Ureter (tissue), 1 donor: ENCODE data around the gene BABAM2. TPM values are rescaled to one million over a fixed set of nuclear protein-coding genes. Genes with fewer than 3 reads are reported as not detected.

Source experiments
- DNase-seq: peaks from one replicate; pipeline ENCODE4 v3.0.0-alpha.2; 2020; ENCODE audit warnings: low spot score
- total RNA-seq: library from RNA; stranded (reverse); gene quantifications from one replicate; pipeline ENCODE4 v1.2.4, GENCODE V29; 2023
- donor health status: DM: yes; HTN: yes; CAD: no.

Gene BABAM2
- total RNA-seq, 1 donor from 2014 or later: 76.3 TPM

DNA sequence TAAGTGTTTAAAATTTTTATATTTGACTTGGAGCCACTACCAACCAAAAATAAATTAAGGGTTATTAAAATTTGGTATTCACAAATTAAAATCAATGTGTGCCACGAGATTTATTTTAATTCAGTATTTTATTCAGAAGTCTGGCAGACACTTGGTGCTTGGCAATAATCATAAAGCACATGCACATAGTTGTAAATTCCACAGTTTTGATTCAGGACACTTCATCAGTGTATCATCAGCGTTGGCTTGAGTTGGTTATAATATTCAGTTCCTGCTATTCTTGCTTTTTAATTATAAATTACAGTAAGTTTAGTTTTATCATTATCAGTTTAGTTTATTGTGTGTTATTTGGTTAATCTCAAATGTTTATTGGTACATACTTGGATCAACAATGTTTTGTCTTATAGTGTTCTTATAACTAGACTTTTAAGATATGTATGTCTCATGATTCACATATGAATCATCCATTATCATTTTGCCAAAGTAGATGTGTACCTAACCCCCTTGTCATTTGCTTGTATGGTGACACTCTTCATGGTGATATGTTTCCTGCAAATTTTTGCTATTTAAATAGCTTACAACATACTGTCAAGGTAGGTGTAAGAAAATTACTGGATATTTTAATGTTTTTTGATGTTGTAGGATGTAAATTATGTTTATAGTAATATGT, 237.9 kb downstream of the BABAM2 start:
- DNase-seq: no peak

DNA sequence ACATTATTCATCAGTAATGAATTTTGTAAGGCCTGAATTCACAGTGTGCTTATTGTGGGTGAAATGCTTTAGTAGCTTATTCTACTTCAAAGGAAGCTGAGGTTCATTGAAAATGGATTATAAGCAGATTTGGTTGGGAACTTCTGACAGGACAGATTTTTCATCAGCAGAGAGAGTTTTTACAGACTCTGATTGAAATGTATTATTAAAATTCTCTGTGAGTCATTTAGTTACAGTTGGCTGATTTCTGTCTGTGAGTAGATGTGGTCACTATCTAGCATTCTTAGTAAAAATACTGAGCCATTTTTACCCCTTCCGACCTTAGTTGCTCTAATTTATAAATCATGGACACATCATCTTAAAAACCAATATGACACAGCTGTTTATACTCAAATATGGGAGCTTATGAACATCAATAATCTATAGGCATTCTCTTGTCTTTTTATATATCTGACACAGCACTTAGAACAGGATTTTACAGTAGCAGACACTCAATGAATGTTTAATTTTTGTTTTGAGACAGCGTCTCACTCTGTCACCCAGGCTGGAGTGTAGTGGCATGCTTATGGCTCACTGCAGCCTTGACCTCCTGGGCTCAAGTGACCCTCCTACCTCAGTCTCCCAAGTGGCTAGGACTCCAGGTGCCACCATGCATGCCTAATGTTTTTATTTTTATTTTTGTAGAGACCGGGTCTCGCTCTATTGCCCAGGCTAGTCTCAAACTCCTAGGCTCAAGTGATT, 239.6 kb downstream of the BABAM2 start:
- no peak for DNase-seq

DNA sequence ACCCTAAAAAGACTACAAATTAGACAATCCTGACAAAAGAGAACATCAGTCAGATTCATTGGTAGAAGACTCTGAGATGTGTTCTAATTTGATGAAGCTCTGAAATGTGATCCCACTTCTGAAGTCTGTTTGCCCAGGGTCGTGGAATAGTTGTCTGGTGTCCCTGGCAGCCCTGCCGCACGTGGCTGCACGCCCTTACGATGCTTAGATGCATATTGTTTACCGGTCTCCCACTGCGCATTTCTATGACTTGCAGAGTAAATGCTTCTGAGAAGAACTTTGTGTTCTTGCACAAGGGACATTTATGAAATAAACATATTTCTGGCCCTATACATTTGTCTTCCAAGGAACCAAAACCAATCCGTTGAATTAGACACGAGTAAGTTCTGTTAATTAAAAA, 243.2 kb downstream of the BABAM2 start:
- no peak for DNase-seq

DNA sequence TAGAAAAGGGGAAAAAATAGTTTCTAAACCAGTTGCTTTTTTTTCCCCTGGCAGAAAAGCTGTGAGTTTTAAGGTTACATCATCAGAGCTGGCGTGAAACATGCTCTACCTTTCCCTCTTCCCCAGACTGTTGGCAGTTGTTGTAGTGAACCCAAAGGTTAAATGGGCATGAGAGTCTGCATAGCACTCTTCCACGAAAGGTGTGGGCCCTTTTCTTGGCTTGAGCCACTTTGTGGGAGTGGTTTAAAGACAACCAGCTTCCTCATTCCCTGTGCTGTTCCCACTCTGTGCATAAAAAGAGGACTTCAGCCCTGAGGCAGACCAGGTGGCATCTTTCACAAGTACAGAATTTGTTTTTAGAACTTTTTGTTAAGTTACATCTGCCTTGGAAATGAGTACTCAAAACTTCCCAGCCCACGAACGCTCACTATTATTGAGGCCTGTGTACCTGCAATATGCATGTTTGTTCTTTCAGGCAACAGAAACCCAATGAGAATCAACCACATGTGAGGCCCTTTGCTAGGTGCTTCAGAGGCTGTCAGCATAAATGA, 243.8 kb downstream of the BABAM2 start:
- peak; percentile 49 for DNase-seq

DNA sequence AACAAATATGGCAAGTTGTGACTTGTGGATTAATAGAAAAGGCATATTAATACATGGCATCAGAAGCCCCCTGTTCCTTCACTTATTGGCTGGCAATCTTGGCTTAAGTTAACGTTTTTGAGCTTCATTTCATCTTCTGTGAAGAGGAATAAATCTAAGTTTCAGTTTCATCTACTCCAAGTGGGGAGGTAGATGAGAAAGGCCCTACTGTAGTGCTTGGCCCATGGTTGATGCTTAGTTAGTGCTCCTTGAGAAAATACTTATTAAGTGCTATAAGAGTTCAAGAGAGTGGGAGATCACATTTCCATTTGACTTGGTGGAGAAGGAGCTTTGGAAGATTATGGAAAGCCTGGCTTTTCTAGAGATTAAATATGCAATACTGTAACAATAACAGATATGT, 244.3 kb downstream of the BABAM2 start:
- no peak for DNase-seq

DNA sequence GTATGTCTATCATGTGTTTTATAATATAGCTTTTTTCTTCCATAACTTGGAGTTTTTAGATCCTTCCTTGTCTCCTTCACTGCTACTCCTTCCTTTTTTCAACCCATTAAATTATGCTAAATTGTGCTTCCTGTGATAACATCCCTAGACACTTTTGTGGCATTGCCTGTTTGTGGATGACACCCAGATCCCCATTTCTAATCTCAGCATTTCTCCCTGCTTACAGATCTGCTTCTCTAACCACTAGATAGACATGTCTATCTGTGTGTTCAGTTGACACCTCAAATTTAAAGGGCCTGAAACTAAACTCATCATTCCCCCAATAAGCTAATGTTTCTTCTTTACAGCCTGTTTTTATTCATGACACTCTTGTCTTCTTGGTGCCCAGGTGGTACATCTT, 244.8 kb downstream of the BABAM2 start:
- DNase-seq: no peak

DNA sequence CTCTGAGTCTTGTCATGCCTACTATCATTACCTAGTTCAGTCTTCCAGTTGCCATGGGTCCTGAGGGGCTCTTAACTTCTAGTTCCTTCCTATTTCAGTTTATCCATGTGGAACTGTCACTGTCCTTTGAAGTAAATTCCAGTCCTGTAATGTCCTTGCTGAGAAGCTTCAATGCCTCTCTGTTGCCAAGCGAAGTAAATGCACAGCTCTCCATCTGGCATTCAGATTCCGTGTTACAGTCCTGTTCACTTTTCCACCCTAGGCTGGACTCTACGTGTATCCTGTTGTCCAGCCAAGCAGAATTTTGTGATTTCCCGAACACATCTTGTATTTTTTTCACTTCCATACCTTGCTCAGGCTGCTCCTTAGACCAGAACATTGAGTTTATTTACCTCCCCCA, 245.3 kb downstream of the BABAM2 start:
- no peak for DNase-seq

DNA sequence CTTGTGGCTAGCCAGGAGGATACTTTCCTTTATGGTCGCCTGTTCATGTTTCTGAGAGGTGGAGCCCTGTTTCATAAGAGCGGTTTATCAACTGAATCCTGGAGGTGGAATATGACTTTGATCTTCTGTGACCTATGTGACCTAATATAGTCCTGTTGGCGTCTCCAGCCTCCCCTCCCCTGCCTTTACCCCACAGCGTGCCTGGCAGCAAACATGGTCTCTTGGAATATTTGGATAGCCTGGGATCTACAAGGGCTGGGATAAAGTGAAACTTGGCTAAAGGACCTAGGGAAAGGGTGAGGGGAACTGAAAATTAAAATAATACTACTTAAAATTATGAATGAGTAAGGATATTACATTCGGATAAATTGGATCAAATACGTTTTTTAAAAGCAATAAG, 246.0 kb downstream of the BABAM2 start:
- DNase-seq: no peak

DNA sequence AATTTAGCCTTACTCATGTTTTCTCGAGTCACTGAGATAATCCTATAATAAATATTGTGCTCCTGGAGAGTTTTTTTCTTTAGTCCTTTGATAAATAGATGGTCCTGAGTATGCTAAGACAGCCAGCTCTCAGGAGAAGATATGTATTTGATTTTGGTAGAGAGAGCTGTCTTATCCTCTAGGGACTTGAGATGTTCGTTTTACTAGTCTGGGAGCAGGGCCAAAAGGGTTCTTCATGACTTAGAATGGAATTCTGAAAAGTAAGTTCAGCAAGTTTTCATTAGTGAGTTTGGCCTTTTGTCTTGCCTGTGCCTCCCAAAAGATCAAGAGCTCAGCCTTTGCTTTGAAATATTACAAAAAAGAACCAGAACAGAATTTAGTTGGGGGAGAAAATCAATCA, 246.7 kb downstream of the BABAM2 start:
- peak; percentile 67 for DNase-seq

DNA sequence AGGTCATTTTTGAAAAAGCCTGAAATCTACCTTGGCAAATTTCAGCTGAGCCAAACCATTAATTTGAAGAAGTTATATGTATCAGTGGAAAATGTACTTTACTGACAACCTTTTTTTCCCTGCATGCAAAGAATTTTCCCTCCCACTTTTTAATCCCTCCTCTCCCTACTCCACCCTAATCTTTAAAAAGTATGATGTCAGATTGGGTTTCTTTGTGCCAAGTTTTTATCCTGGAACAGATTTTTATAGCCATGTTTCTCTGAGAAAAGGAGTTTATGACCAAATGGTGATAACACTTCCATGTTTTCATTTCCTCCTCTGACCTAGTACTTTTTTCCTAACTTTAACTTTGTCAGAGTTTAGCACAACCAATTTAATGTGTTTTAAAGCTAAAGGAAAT, 251.9 kb downstream of the BABAM2 start:
- no peak for DNase-seq

DNA sequence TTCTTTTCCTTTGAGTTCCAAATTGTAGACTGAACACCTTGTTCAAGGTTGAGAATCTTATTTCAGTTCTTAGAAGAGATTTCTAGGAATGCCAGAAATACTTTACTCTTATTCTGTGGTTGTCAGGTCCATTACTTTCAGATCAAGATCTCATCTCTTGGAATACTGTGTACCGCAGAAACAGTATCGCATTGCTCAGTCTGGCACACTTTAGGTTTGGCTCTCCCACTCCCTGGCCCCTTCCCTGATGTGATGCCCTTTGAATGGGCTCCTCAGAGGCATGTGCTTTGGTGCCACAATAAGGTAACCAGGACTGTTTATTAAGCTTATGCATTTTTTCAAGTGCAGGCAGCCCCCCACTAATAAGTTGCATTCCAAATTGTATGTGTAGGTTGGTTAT, 257.5 kb downstream of the BABAM2 start:
- DNase-seq: no peak

DNA sequence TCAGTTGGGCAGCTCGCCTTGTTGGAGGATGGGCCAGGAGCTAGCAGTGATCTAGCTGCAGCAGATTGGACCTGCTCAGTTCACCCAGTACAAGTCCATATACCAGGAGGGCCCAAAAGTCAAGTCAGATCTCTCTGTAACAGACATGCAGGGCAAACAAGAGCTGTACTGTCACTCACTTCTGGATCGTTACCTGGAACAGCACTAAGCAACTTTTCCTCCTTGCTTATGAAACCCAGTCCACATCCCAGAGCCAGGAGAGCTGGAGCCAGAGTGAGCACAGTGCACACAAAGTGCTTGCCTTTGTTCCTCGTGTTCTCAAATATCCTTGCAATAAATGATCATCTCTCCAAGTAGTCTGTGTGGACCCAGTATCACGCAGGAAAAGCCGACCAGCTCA, 258.0 kb downstream of the BABAM2 start:
- no peak for DNase-seq

DNA sequence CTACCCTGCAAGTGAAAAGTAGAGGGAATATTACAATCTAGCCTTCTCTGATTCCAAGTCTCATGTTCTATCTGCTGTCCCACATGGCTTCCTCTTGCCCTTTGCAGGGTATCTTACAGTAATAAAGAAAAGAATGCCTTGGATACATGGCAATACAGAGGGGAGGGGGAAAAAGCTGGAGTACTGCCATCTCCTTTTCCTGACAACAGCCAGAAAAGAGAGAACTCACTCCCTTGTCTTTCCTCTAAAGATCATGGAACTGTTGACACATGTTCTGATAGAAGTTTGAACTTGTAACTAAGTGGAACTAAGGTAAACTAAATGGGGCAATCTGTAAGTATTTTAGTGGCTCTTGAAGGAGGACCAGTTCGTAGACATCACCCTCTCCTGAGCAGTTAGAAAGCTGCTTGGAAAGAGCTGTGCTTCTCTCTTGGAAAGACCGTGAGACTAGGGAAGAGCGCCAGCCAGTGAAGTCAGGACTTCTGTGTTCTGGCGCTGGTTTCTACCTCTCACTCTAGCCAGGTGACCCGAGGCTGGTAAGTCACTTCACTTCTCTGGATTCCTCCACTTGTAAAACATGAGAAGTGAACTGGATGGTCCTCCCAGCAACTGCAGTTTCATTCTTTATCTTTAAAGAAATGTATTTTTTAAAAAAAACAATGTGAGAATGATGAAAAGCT, 259.8 kb downstream of the BABAM2 start:
- DNase-seq: no peak

DNA sequence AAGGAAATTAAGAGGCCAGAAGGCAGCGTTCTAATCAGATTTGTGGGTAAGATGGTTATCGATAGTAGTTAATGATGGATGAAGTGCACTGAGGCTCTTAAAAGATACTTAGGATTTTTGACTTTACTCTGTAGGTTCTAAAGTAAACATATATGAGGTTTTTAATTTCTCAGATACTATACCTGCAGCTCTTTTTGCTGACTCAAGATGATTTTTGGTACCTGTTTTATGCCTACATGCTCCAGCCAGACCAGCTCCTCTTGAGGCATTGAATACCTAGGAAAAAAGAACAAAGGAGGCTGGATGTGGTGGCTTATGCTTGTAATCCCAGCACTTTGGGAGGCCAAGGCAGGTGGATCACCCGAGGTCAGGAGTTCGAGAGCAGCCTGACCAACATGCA, 260.5 kb downstream of the BABAM2 start:
- no peak for DNase-seq

DNA sequence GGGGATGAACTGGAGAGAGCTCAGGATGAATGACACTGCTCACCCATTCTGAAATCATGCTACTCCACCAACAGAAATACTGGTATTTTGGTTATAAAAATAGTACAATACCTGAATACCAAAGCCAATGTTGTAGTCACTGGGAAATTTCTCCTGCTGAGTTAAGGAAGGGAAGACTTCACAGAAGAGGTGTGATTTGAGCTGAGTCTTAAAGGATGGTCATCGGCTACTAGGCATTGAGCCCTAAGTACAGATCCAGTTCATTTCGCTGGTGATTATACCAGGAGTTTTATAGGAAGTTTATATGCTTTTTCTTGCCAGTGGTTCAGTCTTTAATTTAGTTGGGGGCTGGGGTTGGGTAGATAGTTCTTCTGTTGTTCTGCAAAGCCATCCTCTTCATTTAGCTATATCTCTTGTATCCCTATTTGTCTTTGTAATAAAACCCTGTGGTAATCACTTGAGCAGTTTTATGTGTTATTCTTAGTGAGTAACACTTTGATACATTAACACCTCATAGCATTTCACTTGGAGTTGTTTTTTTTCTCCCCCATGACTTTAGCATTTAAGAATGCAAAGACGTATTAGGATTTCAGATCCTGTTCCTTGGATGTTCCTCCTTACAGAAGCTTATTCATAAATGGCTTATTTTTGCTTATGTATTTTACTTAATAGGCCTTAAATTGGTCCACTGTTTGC, 262.2 kb downstream of the BABAM2 start:
- DNase-seq: no peak

DNA sequence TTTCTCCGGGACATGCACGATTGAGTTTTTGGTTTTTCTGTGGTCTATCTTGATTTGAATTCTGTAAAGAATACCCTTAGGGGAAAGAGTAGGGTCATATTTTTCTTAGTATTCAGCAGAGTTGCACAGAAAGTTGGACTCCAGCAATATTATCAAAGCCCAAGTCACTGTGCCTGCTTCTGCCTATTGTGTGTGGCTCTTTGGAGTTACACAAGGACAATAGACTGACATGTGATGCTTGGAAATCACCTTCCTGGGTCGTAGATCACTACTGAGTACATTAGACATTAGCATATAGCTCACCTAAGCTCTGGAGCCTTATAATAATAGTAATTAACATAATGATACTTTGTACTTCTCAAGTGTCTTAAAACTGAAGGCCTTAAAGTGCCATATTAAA, 263.3 kb downstream of the BABAM2 start:
- no peak for DNase-seq

DNA sequence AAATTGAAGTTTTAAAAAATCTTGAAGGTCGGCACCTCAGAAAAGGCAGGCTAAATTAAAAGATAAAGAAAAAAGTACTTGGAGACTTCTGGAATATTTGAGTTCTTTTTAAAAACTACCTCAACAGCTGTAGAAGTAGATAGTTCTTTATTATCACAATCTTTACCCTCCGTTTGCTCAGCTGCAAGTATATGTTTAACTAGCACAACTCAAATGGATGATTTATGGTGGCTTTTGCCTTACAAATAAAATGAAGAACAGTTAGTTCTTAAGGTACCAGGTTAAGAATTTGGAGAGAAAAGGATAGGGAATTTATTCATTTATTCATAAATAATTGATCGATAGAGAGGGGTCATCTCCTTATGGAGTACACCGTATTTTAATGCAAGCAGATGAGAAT, 264.6 kb downstream of the BABAM2 start:
- no peak for DNase-seq

DNA sequence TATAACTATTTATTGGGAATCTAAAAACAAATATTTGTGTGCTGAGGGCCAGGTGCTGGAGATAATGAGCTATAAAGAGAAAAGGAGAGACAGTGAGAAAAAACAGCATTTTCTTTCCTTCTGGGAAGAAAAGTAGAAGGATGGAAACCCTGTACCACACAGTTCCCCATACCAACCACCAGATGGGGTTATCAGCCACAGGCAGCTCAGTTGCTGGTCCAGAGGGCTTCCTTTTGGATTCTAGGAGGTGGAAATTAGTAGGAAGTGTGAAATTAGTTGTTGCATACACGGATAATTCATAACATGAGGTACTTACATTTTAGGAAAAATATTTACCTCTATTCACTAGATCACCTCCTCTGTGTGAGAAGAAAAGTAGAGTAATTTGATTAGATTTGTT, 265.1 kb downstream of the BABAM2 start:
- DNase-seq: no peak

DNA sequence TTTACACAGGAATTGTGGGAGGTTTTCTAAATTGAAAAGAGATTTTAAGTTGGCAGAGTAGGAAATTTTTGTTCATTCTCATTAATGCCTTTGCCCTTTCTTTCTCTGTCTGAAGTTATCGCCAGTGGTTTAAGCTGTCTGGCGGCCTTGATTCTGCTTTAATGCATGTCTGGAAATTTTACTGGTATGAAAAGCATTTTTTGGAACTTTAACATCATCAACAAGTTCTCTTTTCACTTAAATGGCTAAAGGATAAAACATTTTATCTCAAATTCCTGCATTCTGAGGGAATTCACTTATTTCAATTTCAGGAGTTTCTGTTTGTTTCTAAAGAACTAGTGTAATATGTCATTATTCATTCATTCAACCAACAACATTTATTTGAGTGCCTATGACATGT, 268.3 kb downstream of the BABAM2 start:
- DNase-seq: no peak

DNA sequence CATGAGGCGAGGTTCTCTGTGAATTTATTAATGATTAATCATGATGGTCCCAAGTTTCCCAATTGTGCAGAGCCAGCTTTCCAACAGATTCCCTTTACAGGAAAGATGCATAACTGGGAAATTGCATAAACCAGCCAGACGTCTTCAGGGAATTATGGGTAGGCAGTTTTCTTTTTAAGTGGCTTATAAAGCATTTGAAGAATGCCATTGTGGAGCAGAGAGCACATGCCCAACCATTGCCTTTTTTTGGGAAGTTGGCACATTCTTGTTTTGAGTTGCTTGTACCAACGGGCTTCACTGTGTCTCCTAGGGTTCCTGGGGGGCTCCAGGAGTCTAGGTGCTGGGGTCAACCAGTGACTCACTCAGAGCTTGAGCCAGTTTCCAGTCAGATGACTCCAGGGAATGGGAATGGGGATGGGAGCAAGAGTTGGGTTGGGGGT, 270.5 kb downstream of the BABAM2 start:
- DNase-seq: no peak

DNA sequence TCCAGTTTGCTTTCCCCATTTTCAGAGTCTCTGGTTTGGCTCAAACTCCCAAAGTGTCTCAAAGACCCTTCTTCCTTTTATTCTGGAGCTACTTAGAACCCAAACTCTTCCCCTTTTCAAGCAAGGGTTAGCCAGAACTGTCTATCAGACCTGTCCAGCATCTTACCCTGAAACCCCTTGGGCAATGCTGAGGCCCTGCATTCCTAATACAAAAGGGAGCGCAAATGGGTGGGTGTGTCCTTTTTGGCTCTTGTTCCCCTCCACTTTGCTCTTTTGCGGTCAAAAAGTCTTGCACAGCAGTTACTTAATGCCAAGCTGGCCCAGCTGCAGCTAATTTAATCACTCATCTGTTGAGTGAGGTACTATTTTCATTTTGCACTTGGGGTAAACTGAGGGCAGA, 270.9 kb downstream of the BABAM2 start:
- DNase-seq: no peak

DNA sequence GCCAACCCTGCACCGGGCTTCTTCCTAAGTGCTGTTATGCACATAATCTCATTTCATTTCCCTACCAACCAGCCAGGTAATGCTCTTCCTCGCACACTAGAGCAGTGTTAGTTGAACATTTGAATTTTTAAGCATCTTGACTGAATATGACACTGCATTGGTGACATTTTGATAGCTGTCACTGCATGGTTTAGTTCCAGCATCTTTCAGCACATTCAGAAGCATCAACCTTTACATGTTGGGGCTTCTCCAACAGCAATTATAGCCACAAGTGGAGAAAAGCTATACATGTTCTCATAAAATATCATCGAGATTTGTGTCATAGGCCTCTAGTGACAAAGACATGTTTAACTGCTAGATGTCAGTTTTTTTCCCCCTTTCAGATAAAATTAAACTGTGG, 272.0 kb downstream of the BABAM2 start:
- DNase-seq: no peak
